Karpas-422 (cell line): ENCODE measurements around the gene DNMT1. TPM values are rescaled to one million over a fixed set of nuclear protein-coding genes. Genes with fewer than 3 reads are reported as not detected.

Experiments
- DNase-seq: peaks from one replicate; pipeline ENCODE4 v3.0.0-alpha.2; 2015
- H2AFZ ChIP-seq: fragments of 200-600 bp; sonication (generic); 2 replicates; pipeline ENCODE4 v1.6.1; 2014; ENCODE audit warnings: antibody characterized with exemption, low read length, mixed read lengths
- H3K27ac ChIP-seq: fragments of 200-600 bp; sonication (generic); 2 replicates; pipeline ENCODE4 v1.5.1; 2014; ENCODE audit warnings: mild to moderate bottlenecking, low read length, moderate library complexity
- H3K27me3 ChIP-seq: fragments of 200-600 bp; sonication (generic); 2 replicates; pipeline ENCODE4 v1.6.1; 2014; ENCODE audit warnings: low read length, mixed read lengths
- H3K36me3 ChIP-seq: fragments of 200-600 bp; sonication (generic); 2 replicates; pipeline ENCODE4 v1.6.1; 2014; ENCODE audit warnings: low read length, mixed read lengths; ENCODE audit not compliant: insufficient read depth
- H3K4me1 ChIP-seq: fragments of 200-600 bp; sonication (generic); 2 replicates; pipeline ENCODE4 v1.6.1; 2014; ENCODE audit warnings: mild to moderate bottlenecking, low read length, mixed read lengths
- H3K4me2 ChIP-seq: fragments of 200-600 bp; sonication (generic); 2 replicates; pipeline ENCODE4 v1.6.1; 2014; ENCODE audit warnings: low read length, low read depth, mild to moderate bottlenecking; ENCODE audit not compliant: poor library complexity, severe bottlenecking
- H3K4me3 ChIP-seq: fragments of 200-600 bp; sonication (generic); 2 replicates; pipeline ENCODE4 v1.5.1; 2014; ENCODE audit warnings: mild to moderate bottlenecking, antibody characterized with exemption, low read length, mixed read lengths
- H3K79me2 ChIP-seq: fragments of 200-600 bp; sonication (generic); 2 replicates; pipeline ENCODE4 v1.6.1; 2014; ENCODE audit warnings: mild to moderate bottlenecking, low read length, mixed read lengths
- H3K9ac ChIP-seq: fragments of 200-600 bp; sonication (generic); 2 replicates; pipeline ENCODE4 v1.6.0; 2014; ENCODE audit warnings: low read length
- H3K9me2 ChIP-seq: fragments of 200-600 bp; sonication (generic), shearing (Covaris generic); replicated peaks from 2 replicates; pipeline ENCODE4 v1.6.0; 2014; ENCODE audit warnings: mild to moderate bottlenecking, low read length, moderate library complexity; ENCODE audit not compliant: insufficient read depth
- H3K9me3 ChIP-seq: fragments of 300-700, 200-600 bp; sonication (generic); 2 replicates; pipeline ENCODE4 v1.6.1; 2014; ENCODE audit warnings: low read length, mixed read lengths
- H4K20me1 ChIP-seq: fragments of 200-600 bp; sonication (generic); 2 replicates; pipeline ENCODE4 v1.6.1; 2014; ENCODE audit warnings: mild to moderate bottlenecking, antibody characterized with exemption, low read length, low read depth; ENCODE audit not compliant: insufficient read depth
- total RNA-seq: library from RNA; depleted of rRNA; stranded (reverse); fragments of >200 nt; shearing (Covaris generic); gene quantifications from 2 replicates; pipeline ENCODE4 v1.2.3, GENCODE V29; 2014; ENCODE audit warnings: low replicate concordance

DNMT1 gene
- total RNA-seq, 1 experiment from 2014 or later = 94.9 TPM

DNA sequence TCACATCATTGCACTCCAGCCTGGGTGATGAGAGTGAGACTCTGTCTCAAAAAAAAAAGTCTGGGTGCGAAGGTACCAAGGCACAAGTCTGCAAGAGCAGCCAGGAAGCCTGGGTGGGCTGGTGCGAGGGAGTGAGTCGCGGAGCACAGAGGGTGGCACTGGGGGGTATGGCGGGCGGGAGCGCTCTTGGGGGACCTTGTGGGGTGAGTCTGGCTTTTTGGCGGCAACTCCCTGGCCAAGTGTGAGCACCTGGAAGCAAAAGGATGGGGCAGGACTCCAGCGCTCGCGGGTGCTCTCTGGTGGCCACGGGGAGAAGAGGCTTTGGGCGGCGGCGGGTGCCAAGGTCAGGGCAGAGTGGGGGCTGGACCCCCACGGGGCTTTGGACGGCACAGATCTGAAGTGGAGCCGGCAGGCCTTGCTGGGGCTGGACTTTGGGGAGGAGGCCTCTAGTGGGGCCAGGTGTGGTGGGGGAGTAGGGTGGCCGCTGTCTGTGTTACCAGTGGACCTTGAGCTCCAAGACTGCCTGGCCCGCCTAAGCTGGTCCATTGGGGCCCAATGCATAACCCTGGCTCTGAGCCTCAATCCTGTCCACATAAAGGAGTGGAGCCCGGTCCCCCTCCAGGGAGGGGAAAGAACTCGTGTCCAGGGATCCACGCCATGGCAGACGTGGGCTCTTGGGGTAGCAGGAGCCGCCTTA, 81.7 kb downstream of the DNMT1 start:
- Histone ChIP-seq H3K9ac (no peak overlapping the region), H3K36me3 (peaks cover 26% of the 10 kb centered on the region), H2AFZ (no peak overlapping the region), H3K27ac (peak overlapping the region; percentile 33; the same call in 1 of the 2 replicates), H3K27me3 (no peaks in the 10 kb centered on the region), H3K79me2 (peaks cover 13% of the 10 kb centered on the region), H4K20me1 (peaks cover 32% of the 10 kb centered on the region; the same call in 1 of the 2 replicates), H3K4me1 (peaks cover 20% of the 10 kb centered on the region), H3K9me3 (no peaks in the 10 kb centered on the region), H3K9me2 (no peaks in the 10 kb centered on the region), H3K4me2 (no peak overlapping the region), H3K4me3 (no peak overlapping the region)
- peak; percentile 90 for DNase-seq

DNA sequence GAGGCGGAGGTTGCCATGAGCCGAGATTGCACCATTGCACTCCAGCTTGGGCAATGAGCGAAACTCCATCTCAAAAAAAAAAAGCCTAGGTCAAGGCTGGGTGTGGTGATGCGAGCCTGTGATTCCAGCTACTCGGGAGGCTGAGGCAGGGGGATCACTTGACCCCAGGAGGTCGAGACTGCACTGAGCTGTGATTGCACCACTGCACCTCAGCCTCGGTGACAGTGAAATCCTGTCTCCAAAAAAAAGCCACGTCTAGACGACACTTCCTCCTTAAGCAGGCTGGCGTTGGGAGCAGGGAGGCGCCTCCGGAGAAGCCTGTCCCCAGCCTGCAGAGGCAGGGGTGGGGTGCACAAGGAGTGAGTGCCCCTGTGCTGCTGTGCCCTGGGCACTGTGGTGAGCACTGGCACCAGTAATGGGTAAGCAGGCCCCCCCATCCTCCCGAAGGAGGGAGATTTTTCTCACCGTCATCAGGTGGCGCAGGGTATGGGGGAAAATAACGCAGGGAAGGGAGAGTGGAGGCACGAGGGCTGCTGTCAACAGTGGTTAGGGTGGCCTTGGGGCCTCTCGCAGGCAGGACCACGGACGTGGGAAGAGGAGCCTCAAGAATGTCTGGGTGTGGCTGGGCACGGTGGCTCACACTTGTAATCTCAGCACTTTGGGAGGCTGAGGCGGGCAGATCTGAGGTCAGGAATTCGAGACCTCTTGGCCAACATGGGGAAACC, 82.6 kb downstream of the DNMT1 start:
- peaks cover 29% of the 10 kb centered on the region for H3K4me1 ChIP-seq
- H3K79me2 ChIP-seq = peaks cover 16% of the 10 kb centered on the region
- no peaks in the 10 kb centered on the region for H3K9me3 ChIP-seq
- H3K27ac ChIP-seq = peak overlapping the region; percentile 33; the same call in 1 of the 2 replicates
- no peaks in the 10 kb centered on the region for H3K27me3 ChIP-seq
- no peak overlapping the region for H3K4me2 ChIP-seq
- no peak overlapping the region for H3K9ac ChIP-seq
- DNase-seq = peak; percentile 63
- peaks cover 31% of the 10 kb centered on the region; the same call in 1 of the 2 replicates for H4K20me1 ChIP-seq
- no peak overlapping the region for H2AFZ ChIP-seq
- no peaks in the 10 kb centered on the region for H3K9me2 ChIP-seq
- H3K4me3 ChIP-seq = no peak overlapping the region
- H3K36me3 ChIP-seq = peaks cover 29% of the 10 kb centered on the region

DNA sequence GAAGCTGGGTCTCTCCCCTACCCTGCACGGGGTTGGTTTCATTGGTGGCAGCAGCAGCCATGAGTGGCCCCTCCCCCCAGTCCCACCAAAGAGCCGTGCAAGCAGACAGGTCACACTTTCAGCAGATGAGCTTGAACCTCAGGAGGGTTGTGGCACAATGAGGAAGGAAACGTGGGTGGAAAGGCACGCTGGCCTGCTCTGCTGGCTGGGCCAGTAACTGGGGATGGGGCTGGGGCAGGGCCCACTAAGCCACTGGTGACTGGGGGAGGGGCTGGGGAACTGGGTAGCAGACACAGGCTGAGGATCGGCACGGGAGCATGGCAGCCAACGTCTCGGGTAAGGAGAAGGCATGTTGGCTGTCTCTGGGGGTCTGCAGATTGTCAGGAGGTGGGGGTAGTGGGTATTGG, 83.3 kb downstream of the DNMT1 start, which contains the start of gene P2RY11:
Gene P2RY11 (plus strand): TSS at position 289 of the 407 bp plus-strand sequence. CDS start 29 bp downstream, at position 318.
- Histone ChIP-seq H3K4me1 (peaks cover 31% of the 10 kb centered on the region), H3K9me2 (no peaks in the 10 kb centered on the region), H4K20me1 (peaks cover 25% of the 10 kb centered on the region; the same call in 1 of the 2 replicates), H3K9ac (no peak within 1 kb of the TSS), H3K4me3 (no peak within 1 kb of the TSS), H3K79me2 (peaks cover 23% of the 10 kb centered on the region), H3K36me3 (peaks cover 32% of the 10 kb centered on the region), H3K27ac (peak within 1 kb of the TSS; percentile 33; the same call in 1 of the 2 replicates), H2AFZ (no peak within 1 kb of the TSS), H3K9me3 (no peaks in the 10 kb centered on the region), H3K27me3 (no peaks in the 10 kb centered on the region), H3K4me2 (no peak within 1 kb of the TSS)
- peak; percentile 70 for DNase-seq

DNA sequence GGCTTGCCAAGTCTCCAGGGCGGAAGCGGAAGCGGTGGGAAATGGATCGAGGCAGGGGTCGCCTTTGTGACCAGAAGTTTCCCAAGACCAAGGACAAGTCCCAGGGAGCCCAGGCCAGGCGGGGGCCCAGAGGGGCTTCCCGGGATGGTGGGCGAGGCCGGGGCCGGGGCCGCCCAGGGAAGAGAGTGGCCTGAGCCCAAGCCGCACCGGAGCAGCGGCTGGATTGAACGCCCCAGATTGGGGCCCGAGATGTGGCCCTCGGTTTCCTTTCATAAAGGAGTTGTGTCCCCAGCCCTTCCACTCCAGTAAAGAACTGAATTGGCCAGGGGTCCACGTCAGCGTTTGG, 83.8 kb downstream of the DNMT1 start:
- H2AFZ ChIP-seq = no peak overlapping the region
- peaks cover 32% of the 10 kb centered on the region for H3K36me3 ChIP-seq
- peaks cover 25% of the 10 kb centered on the region for H3K79me2 ChIP-seq
- H3K4me2 ChIP-seq = no peak overlapping the region
- no peak for DNase-seq
- no peak overlapping the region for H3K4me3 ChIP-seq
- no peak overlapping the region; the same call in 1 of the 2 replicates for H3K27ac ChIP-seq
- H3K9me3 ChIP-seq = no peaks in the 10 kb centered on the region
- no peak overlapping the region for H3K9ac ChIP-seq
- H3K9me2 ChIP-seq = no peaks in the 10 kb centered on the region
- H3K27me3 ChIP-seq = no peaks in the 10 kb centered on the region
- peaks cover 21% of the 10 kb centered on the region; the same call in 1 of the 2 replicates for H4K20me1 ChIP-seq
- H3K4me1 ChIP-seq = peaks cover 31% of the 10 kb centered on the region

DNA sequence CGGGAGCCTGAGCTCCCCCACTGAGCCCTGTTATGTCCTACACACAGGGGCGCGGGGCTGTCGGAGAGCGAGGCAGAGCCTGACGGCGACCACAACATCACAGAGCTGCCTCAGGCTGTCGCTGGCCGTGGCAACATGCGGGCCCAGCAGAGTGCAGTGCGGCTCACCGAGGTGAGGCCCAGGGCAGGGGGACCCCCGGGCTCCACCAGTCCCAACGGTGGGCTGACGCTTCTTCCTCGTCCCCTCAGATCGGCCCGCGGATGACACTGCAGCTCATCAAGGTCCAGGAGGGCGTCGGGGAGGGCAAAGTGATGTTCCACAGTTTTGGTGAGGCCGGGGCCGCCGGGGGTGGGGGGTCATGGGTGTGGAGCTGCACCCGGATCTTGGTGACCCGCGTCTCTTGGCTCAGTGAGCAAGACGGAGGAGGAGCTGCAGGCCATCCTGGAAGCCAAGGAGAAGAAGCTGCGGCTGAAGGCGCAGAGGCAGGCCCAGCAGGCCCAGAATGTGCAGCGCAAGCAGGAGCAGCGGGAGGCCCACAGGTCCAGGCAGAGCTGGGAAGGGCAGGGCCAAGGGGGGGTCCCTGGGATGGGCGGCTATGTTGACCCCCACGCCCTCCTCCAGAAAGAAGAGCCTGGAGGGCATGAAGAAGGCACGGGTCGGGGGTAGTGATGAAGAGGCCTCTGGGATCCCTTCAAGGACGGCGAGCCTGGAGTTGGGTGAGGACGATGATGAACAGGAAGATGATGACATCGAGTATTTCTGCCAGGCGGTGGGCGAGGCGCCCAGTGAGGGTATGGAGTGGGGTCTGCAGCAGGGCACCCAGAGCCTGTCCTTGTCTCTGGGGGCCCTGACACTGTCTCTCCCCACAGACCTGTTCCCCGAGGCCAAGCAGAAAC, 84.4 kb downstream of the DNMT1 start:
- Histone ChIP-seq H3K27me3 (no peaks in the 10 kb centered on the region), H4K20me1 (peaks cover 18% of the 10 kb centered on the region; the same call in 1 of the 2 replicates), H3K4me2 (no peak overlapping the region), H2AFZ (no peak overlapping the region), H3K9ac (no peak overlapping the region), H3K9me2 (no peaks in the 10 kb centered on the region), H3K79me2 (peaks cover 25% of the 10 kb centered on the region), H3K27ac (no peak overlapping the region), H3K4me1 (peaks cover 37% of the 10 kb centered on the region), H3K9me3 (no peaks in the 10 kb centered on the region), H3K4me3 (no peak overlapping the region), H3K36me3 (peaks cover 32% of the 10 kb centered on the region)
- DNase-seq = no peak

DNA sequence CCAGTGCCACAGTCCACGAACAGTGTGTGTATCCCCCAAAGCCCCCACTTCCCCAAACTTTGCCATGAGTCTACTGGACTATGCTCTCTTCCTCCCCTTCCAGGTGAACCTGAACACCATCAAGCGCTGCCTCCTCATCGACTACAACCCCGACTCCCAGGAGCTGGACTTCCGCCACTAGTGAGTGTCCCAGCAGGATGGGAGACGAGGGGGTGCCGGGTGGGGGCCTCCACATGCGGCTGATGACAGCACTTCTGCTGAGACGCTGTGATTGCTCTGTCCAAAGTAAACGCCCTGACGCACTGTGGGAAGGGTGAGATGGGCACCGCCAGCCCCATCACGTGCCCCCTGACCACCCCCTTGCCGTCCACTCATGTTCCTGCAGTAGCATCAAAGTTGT, 85.2 kb downstream of the DNMT1 start:
- Histone ChIP-seq H3K36me3 (peaks cover 32% of the 10 kb centered on the region), H3K79me2 (peaks cover 25% of the 10 kb centered on the region), H3K27ac (no peak overlapping the region), H3K4me2 (no peak overlapping the region), H2AFZ (no peak overlapping the region), H3K4me3 (no peak overlapping the region), H4K20me1 (peaks cover 18% of the 10 kb centered on the region; the same call in 1 of the 2 replicates), H3K27me3 (no peaks in the 10 kb centered on the region), H3K4me1 (peaks cover 45% of the 10 kb centered on the region), H3K9me2 (no peaks in the 10 kb centered on the region), H3K9me3 (no peaks in the 10 kb centered on the region), H3K9ac (no peak overlapping the region)
- no peak for DNase-seq

DNA sequence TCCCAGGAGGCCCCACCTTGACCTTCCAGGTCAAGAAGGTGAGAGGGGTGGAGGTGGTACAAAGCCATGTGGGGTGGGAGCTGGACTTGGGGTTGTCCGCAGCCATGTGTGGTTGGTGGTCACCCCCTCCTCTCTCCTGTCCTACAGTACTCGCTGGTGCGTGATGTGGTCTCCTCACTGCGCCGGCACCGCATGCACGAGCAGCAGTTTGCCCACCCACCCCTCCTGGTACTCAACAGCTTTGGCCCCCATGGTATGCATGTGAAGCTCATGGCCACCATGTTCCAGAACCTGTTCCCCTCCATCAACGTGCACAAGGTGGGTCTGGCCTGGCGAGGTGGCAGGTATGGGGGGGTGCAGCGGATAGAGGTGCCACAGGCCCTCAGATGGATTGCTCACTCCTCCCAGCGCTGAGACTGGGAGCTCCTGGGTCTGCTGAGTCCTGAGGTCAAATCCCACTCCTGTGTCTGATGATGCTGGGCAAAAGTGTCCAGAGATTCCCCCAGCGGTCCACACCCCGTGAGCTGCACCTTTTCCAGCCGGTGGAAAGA, 86.9 kb downstream of the DNMT1 start:
- H3K4me2 ChIP-seq = peak overlapping the region; percentile 96
- H3K9me3 ChIP-seq = no peaks in the 10 kb centered on the region
- 0 out of 2 replicates have a peak, but pooled peaks cover 6% of the 10 kb centered on the region for H4K20me1 ChIP-seq
- DNase-seq = no peak
- peak overlapping the region; percentile 100 for H3K9ac ChIP-seq
- H3K9me2 ChIP-seq = no peaks in the 10 kb centered on the region
- no peaks in the 10 kb centered on the region for H3K27me3 ChIP-seq
- peaks cover 25% of the 10 kb centered on the region for H3K79me2 ChIP-seq
- H3K36me3 ChIP-seq = peaks cover 32% of the 10 kb centered on the region
- no peak overlapping the region for H2AFZ ChIP-seq
- peak overlapping the region; percentile 100; the same call in 1 of the 2 replicates for H3K4me3 ChIP-seq
- peaks cover 50% of the 10 kb centered on the region for H3K4me1 ChIP-seq
- peak overlapping the region; percentile 86 for H3K27ac ChIP-seq
